GM18517 (cell line): ENCODE results near the gene FKBP7.
"Not testable (repeated sequence)": the region's sequence is repeated elsewhere in the genome, so short reads cannot be mapped to it uniquely, and the experiment has no call there.

ENCODE experiments used
- ATAC-seq: cut with Tn5 transposase; IDR thresholded peaks from one replicate; pipeline ENCODE4 v1.9.1; 2021; ENCODE audit warnings: mild to moderate bottlenecking, moderate library complexity; ENCODE audit not compliant: unreplicated experiment

Gene FKBP7

DNA sequence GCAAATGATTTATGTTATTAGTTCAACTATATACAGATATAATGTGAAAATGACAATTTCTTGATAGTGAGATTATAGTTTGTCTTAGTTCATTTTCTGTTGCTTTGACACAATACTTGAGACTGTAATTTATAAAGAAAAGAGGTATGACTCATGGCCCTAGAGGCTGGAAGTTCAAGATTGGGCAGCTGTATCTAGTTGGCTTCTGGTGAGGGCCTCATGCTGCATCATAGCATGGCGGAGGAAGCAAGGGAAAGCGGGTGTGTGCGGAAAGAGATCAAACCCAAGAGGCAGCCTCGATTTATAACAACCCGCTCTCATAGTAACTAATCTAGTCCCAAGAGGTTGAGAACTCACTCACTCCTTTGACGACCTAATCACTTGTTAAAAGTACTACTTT is 13.2 kb upstream of the FKBP7 start:
- ATAC-seq: no peak

DNA sequence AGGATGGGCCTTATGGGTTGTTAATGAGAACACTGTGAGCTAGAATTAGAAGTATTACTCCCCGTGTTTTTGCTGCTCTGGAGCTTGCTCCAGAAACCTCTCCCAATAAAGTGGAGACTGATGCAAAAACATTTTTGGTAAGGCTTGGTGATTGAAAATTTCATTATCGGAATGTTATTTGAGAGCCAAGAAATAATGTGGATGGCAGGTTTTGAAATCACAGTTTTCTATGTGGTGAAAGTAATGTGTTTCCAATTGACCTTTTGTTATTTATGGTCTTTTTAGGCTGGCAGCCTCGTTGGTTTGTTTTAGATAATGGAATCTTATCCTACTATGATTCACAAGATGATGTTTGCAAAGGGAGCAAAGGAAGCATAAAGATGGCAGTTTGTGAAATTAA is 7.0 kb upstream of the FKBP7 start:
- ATAC-seq: no peak

DNA sequence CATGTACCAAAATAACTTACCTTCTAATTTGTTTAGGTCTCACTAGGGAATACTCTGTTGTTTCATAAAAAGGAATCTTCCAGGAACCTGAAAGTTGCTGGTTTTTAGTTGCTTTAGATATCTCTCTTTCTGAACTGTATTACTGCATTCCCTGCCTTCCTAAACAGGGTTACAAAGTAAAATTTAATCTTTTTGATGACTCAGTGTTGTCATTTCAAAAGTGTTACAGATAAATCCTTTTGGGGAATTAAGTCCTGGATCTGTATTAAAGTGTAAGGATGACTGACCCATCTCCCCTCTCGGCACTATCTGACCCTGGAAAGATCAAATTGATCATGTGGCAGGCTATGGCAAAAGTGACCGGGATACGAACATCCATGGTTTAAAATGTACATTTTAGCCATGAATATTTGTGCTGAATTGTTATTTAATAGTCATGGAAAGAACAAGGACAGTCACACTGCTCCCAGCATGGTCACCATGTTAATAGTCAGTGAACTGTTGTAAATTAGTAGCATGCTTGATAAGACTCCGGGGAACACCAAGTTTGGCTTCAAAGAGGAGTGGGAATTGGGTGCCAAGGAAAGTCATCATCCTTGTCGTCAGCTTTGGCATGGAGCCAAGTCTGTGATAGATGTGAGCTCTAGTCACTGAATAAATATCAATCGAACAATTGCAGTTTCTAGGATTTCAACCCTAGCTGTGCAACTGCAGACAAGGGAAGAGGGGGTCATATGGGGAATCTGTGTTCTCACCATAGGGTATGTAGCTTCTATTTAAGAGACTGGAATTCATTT is 6.0 kb upstream of the FKBP7 start:
- no peak for ATAC-seq

DNA sequence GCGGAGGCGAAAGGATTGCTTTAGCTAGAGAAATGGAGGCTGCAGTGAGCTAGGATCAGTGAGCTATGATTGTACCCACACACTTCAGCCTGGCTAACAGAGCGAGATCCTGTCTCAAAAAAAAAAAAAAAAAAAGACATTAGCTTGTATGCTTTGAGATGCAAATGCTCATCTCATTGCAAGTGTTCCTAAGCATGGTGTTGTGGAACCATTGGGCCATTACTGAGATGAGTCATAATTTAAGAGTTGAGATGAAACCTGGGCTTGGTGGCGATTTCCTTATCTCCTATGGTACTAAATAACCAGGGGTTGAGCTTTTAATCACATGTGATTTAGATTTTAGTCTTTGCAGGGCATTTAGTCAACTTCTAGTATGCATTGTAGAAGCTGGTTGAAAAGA is 4.0 kb upstream of the FKBP7 start:
- peak; percentile 39 for ATAC-seq

DNA sequence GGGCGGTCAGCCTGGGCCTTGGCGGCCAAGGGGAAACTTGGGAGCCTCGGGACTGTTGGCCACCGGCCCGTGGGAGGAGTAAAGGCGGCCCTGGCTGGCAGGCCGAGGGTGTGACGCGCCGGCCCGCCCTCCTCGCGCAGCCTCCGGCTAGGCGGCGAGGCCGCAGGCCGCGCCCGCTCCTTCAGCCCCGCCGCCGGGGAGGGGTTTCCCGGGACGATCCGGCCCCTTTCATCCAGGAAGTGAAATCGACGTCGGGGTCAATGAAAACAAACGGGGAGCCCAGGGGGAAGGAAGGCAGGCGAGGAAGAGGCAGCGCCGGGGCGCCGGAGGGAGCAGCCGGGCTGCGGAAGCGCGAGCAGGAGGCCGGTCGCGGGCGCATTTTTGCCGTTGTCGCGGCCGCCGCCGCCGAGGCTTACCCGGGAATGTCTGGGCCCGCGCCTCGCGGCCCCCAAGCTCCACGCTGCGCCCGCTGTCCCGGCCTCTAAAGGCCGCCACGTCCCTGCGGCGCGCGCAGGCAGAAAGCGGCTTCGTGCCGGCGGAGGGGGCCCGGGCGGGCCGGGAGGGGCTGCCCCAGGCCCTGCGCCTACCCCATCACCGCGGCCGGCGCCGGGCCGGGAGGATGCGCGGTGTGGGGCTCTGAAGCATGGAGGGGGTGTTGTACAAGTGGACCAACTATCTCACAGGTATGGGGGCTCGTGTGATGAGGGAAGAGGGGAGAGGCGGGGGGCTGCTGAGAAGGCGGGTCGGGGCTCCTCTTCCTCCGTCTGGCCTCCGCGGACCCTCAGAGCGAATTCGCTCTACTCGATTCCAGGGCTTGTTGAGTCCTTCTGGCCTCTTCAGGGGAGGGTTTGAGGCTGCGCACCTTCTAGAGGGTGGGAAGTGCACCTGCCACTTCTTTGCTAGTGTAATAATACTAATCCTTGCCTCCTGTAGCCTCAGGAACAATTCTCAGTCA is 2.1 kb upstream of the FKBP7 start, which contains the start of gene PLEKHA3:
Gene PLEKHA3 (plus strand): TSS at position 231 of the 955 bp plus-strand sequence. CDS start 413 bp downstream, at position 644.
- ATAC-seq: peak; percentile 53

DNA sequence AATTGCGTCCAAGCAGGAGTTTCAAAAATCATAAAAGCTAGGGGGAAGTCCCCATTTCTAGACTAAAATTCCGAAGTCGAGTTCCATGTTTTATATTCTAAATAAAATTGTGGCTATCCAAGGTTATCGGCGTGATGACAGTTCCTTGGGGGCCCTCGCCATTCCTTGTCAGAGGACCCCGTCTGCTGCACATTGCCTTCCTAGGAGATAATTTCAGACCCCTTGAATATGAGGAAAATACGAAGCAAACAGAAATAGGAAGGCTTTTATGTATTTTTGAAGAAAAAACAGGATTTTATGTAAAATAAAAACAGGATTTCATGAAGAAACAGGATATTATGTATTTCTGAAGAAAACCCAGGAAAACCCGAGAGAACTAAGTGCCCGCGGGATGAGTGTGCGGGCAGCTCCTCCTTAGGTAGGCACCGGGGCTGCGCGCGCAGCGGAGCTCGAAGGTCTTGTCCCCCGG is 1.4 kb upstream of the FKBP7 start:
- ATAC-seq: no peak

DNA sequence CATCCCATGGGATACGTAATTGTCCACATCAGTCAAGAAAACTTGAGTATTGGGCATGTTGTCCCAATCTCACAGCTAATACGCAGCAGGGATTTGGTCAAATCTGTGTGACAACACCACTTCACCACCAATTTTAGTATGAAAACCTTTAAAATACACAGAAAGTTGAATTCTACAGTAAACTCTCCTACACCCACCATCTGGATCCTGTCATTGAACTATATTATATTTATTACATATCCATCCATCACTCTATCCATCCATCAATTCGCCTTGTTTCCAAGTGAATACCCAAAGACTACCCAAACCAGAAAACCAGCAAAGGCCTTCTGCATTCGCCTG is 846 bp upstream of the FKBP7 start:
- ATAC-seq: no peak

DNA sequence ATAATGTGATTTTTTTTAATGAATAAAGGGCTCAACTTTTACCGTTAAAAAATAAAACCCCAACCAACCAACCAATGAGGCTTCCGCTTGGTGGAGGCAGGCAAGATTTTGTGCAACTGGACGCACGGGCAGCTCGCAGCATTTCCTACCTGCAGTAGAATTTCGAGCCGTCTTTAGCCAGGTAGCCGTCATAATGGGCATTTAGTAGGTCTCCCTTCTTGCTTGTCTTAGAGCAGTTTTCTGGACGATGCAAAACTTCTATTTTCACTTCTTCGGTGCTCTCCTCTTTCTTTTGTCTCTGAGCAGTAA is 316 bp downstream of the FKBP7 start:
- ATAC-seq: peak; percentile 4

DNA sequence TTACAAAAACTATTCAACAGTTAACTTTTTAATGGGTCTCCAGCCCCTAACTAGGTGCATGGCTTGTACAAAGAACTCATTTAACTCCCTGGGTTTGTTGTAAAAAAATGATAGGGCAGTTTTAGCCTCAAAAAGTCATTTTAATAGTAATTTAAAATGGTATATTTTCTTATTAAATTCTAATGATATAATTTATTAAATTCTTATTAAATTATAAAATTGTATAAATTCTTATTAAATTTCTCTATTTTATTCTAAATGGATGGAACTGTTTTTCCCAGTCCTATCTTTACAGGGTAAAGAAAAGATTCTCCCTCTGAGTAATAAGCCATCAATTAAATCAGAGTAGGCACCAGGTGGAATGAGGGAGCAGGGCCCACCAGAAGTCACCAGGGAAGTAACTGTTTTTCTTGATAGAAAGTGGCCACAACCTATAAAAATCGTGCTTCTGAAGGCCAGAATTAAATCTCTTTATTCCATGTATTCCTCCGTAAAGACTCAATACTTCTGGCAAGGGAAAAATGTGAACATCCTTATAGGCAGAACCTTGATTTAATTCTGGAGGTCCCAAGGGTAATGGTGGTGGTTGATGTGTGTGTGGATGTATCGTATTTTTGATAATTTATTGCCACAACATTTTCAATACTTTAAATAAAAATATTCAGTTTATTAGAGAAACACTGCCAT is 814 bp downstream of the FKBP7 start:
- ATAC-seq: no peak

DNA sequence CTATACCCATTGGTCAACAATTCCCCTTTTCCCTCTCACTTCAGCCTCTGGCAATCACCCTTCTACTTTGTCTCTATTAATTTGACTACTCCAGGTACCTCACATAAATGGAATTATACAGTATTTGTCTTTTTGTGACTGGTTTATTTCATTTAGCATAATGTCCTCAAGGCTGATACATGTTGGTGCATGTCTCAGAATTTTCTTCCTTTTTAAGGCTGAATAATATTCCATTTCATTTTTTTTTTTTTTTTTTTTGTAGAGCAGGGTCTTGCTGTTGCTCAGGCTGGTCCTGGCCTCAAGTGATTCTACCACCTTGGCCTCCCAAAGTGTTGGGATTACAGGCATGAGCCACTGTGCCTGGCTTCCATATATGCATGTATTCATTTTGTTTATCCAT is 1.9 kb downstream of the FKBP7 start:
- ATAC-seq: no peak

DNA sequence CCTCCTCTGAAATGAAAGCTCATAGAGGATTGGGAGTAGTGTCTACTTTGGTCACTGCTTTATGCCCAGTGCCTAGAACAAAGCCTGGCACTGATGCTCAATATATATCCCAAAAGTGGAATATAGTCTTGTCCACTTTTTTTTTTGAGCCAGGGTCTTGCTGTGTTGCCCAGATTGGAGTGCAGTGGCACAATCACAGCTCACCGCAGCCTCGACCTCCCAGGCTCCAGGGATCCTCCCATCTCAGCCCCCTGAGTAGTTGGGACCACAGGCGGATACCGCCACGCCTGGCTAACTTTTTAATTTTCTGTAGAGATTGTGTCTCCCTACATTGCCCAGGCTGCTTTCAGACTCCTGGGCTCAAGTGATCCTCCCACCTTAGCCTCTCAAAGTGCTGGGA is 3.8 kb downstream of the FKBP7 start:
- ATAC-seq: no peak

DNA sequence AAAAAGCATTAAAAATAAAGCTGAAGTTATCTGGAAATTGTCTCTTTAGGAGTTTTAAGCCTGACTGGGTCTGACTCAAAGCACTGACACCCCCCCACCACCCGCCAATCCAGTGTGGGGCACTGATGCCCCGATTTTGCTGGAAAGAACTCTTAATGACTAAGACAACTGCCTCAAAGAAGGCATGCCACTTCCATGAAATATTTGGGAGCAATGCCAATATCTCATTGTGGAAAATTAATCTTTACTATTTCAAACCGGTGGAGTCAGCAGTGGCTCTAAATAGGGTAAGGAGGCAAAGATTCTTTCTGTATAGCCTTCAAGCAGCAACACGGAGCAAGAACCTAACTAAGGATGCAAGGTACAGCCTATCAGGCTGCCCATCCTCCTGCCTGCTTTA is 4.5 kb downstream of the FKBP7 start:
- ATAC-seq: no peak

DNA sequence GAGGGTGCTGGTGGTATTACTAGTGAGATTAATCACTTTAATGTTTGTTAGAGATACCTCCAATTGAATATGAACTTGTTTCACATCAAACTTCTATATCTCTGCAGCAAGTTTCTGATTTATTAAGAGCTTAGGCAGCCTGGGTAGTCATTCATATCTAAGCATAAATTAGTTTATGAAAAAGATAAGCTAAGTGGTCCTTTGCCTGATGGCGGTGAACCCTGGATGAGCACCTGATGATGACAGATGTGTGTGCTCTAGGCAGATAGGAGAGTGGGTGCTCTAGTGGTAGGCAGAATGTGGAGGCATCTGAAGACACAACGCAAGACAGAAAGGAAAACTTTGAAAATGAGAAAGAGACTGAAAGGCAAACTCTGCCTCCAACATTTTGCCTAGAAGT is 5.0 kb downstream of the FKBP7 start:
- ATAC-seq: no peak

DNA sequence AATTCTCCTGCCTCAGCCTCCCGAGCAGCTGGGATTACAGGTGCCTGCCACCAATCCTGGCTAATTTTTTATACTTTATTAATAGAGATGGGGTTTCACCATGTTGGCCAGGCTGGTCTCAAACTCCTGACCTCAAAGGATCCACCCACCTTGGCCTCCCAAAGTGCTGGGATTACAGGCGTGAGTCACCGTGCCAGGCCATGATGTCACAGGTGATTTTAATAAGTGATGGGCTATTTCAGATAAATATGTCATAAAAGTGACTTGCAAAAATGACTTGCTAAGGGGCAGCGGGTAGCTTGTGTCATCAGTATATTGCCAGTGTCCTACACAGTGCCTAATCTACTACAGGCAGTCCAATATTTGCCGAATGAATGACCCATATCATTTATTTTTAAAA is 7.1 kb downstream of the FKBP7 start:
- not testable (repeated sequence) for ATAC-seq

DNA sequence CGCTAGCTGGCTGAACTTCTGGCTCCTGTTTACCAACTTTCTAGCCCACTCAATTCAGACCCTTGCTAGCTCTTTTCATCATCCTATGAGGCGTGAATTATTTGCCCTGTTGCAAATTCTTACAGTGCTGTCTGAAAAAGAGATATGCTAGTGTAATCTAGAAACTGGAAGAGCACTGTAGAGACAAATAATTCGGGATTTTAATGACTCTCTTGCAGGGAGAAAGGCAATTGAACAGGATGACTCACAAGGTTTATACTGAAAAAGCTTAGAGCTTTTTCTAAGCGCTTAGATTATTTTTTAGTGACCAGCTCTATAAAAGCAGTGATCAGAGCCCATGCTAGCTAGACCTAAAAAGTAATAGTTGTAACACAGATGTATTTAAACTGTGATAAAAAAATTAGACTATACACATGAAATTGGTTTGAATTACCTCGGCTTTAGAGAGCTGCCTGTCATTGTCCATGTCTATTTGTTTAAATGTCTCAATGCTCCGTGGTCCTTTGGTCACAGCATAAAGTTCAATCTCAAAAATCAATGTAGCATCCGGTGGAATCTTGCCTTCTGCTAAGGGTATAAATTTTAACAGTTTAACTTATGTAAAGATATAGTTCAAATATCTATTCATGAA is 9.1 kb downstream of the FKBP7 start:
- ATAC-seq: no peak

DNA sequence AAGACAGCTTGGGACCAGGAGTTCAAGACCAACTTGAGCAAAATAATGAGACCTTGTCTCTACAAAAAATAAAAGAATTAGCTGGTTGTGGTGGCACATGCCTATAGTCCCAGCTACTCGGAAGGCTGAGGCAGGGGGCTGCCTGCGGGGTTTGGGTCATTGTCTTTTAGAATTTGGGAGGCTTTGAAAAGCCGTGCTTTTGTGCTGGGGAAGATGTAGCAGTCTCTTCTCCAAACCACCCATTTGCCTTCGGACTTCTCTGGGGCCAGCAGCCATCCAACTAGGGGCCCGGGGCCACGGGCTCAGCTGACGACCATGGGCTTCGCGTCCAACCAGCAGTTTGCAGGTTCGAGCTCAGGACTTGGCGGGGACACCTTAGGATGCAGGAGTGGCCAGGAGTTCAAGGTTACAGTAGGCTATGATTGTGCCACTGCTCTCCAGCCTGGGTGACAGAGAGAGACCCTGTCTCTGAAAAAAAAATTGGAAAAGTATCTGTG is 21.0 kb downstream of the FKBP7 start:
- no peak for ATAC-seq

DNA sequence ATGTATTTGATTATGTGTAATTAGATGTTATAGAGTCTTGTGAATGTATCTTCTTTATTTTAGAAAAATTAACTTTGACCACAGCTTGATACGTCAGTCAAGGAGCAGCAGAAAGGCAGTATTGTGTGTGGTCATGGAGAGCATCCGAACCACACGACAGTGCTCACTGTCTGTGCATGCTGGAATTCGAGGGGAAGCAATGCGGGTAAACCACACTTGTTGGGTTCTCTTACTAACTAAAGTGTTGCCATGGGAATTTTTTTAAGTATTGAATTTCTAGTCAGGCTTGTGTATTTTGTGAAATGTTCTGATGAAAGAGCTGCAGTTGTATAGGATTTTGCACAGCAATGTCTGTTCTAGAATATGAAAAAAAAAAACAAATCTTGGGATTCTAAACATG is 22.5 kb downstream of the FKBP7 start:
- ATAC-seq: no peak

DNA sequence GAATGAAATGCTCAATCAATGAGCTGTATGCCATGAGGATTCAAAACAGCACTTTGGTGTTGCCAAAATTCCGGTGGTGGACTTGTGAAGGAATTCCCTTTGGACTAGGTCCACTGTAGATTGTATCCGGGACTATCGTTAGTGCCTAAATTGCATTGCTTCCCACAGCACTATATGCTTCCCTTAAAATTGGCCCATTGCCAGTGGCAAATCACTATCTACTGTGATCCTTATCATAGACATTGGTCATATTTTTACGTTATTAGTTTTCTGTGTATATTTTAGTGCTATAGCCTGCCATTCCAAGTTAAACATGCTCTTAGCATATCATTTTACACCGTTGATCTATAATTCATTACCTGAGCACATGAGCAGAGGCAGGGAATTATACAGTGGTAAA is 25.5 kb downstream of the FKBP7 start:
- ATAC-seq: no peak

DNA sequence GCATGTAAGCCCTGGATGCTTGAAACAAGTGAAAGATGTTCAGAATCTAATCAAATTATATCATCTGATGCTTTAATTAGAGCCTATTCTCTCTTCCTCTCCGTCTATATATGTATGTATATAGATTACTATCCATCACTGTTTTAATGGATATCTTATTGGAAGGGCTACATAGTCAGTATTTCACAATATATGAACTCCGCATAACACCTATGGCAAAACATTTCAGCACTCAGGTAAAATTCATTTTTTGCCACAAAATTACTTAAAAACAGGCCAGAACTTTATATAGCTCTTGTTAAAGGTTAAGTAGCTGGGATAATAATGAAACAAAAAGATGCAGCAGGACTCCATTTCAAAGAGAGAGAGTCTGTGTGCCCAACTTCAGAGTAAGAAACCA is 26.1 kb downstream of the FKBP7 start:
- ATAC-seq: no peak

DNA sequence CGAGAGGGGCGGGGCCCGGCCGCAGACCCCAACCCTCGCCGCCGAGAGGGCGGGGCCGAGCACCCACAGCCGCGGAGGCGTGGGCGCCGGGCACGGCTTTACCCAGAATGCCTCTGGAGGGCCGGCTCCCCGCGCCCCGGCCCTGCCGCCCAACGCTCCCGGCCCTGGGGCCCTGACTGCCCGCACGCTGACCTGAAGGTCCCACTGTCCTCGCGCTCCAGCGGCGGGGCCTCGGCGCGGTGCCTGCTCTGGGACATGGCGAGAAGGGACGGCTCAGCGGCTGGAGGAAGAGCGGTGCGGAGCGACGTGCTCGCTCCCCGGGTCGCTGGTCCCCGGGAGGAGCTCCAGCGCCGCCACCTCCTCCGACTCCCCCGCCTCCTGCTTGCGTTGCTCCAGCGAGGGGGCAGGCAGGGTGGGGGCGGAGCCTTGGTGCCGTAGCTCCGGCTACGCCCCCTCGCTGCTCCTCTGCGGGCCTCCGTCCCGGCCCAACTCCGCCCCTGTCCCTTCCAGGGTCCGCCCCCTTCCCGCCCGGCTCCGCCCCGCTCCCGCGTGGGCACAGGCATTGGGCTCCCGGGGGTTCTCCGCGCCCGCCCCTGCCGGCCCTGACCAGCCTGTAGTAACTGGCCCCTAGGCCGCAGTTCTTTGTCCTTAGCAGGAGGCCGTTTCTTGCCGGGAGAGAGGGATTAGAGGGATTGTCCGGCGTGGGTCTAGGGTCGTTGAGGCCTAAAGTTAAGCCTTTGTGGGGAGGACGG is 27.4 kb downstream of the FKBP7 start, which contains the start of the genes PJVK and PRKRA:
Gene PJVK (plus strand): TSS at position 605 of the 752 bp plus-strand sequence. CDS start 2,032 bp downstream, outside the sequence.
Gene PRKRA (minus strand): TSS at position 402 of the 752 bp plus-strand sequence. CDS start 145 bp downstream, at position 257.
- peak; percentile 72 for ATAC-seq
